Mesodermal cell (in vitro differentiated cells): ENCODE data around the gene NKD1.
A peak's percentile ranks its signal among the peaks of the same experiment; 100 is the strongest.

Source experiments
- H3K27ac ChIP-seq: 2 replicates; pipeline ENCODE4 v1.7.0; 2013; ENCODE audit warnings: mild to moderate bottlenecking, low read depth, low read length, moderate library complexity; ENCODE audit not compliant: severe bottlenecking
- H3K36me3 ChIP-seq: 2 replicates; pipeline ENCODE4 v1.7.1; 2013; ENCODE audit warnings: mild to moderate bottlenecking, low read length, moderate library complexity; ENCODE audit not compliant: control insufficient read depth, insufficient read depth
- H3K4me1 ChIP-seq: one replicate; pipeline ENCODE4 v1.7.1; 2013; ENCODE audit warnings: mild to moderate bottlenecking, low read length; ENCODE audit not compliant: insufficient read depth, control insufficient read depth, poor library complexity, severe bottlenecking
- H3K4me3 ChIP-seq: 2 replicates; pipeline ENCODE4 v1.7.0; 2013; ENCODE audit warnings: low read length, control low read depth, mild to moderate bottlenecking; ENCODE audit not compliant: insufficient read depth, poor library complexity, severe bottlenecking; ENCODE audit errors: extremely low read depth
- H3K9me3 ChIP-seq: 2 replicates; pipeline ENCODE4 v1.7.1; 2013; ENCODE audit warnings: mild to moderate bottlenecking, low read length, moderate library complexity; ENCODE audit not compliant: control insufficient read depth
- WGBS, 2 experiments: methylation state at CpG; one replicate each; pipeline ENCODE4 v1.1.5; 2013; ENCODE audit warnings: missing lambda C conversion rate in 2 of 2; ENCODE audit not compliant: insufficient coverage in 2 of 2; 5-methylcytosine and 5-hydroxymethylcytosine counted together

The NKD1 gene

DNA sequence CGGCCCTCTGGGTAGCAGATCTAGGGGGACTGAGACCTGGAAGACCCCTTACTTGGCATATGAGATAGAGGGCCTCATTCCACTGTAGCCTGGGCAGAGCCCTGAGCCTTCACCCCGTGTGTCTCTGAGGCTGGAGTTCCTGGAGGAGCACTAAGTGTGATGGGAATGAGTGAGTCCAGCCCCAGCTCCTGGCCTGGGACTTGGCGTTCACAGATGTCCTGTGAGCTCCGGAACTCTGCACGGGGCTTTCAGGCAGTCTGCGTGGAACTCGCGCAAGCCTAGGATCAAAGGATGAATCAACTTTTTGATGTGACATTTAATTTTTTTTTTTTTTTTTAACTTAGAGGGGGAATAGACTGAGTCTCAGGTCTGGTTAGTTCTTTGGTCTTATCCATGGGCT is 1.8 kb downstream of the NKD1 start:
- H3K9me3 ChIP-seq = no peaks in the 10 kb centered on the region
- peaks cover 18% of the 10 kb centered on the region for H3K4me1 ChIP-seq
- no peak overlapping the region for H3K27ac ChIP-seq
- WGBS, 2 experiments = 76 to 81% methylated on average over 5 to 8 of the region's 8 CpGs
- peaks cover 29% of the 10 kb centered on the region for H3K36me3 ChIP-seq
- H3K4me3 ChIP-seq = peak overlapping the region; percentile 78

DNA sequence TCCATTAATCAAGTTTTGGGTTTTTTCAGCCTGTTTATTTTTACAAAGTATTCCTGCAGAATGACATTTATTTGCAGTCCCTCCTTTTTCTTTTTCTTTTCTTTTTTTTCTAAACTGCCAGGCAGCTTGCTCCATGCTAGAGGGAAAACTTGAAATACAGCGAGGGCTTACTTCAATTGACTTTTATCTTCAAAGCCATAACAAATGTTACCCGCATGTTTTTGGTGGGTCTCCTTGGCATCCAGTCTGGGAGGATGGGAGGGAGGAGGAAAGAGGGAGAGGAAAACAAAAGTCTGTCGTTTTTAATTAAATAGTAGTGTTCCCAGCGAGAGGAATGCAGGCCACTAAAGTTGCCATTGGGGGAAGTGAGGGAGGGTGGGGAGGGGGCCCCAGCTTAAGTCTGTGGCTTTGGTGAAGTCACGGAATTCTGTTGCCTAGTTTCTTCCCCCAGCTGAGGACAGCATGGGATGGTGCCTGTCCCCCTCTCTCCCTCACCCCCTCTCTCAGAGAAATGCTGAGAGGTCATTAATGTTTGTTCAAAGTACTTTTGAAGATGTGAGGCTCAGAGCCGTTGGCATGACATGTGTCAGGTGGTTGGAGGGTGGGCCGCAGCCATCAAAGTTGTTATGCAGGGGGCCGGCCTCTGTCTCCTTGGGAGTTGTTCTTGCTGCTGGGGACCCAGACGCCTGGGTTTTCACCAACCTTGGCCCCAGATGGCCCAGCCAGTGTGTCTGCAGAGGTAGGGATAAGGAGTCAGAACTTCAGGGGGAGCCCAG is 2.9 kb downstream of the NKD1 start:
- H3K27ac ChIP-seq = peak overlapping the region; percentile 17
- WGBS, 2 experiments = 63% methylated on average over 5 to 7 of the region's 9 CpGs
- H3K36me3 ChIP-seq = peaks cover 39% of the 10 kb centered on the region
- peaks cover 11% of the 10 kb centered on the region for H3K4me1 ChIP-seq
- H3K9me3 ChIP-seq = no peaks in the 10 kb centered on the region
- peak overlapping the region; percentile 78 for H3K4me3 ChIP-seq

DNA sequence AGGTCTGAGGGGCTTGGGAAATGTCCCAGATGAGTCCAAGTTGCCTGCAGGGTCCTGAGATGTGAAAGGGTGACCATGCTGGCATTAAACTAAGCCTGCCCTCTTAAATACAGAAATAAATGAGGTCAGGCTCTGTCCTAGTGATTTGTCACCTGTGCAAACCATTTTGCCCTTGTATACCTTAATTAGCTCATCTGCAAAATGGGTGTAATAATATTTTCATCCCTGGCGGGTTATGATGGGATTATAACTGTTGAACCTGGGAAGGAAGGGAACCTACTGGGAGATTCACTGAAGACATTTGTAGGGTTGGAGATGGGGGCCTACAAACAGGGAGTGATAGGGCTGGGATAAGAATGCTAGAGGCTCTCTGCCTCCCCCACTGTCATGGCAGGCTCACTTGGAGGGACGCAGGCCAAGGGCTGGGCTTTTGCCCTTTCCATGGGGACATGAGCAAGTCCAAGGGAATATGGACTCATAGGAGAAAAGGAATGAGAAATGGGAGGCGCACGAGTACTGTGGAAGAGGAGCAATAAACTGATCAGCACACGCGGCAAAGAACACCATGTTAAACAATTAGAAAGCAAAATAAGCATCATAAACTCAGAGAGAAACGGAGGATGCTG is 4.4 kb downstream of the NKD1 start:
- Histone ChIP-seq H3K4me3 (no peak overlapping the region), H3K36me3 (peaks cover 55% of the 10 kb centered on the region), H3K4me1 (peaks cover 11% of the 10 kb centered on the region), H3K9me3 (no peaks in the 10 kb centered on the region), H3K27ac (no peak overlapping the region)
- WGBS, 2 experiments = 91 to 94% methylated on average over 3 to 4 of the region's 7 CpGs

DNA sequence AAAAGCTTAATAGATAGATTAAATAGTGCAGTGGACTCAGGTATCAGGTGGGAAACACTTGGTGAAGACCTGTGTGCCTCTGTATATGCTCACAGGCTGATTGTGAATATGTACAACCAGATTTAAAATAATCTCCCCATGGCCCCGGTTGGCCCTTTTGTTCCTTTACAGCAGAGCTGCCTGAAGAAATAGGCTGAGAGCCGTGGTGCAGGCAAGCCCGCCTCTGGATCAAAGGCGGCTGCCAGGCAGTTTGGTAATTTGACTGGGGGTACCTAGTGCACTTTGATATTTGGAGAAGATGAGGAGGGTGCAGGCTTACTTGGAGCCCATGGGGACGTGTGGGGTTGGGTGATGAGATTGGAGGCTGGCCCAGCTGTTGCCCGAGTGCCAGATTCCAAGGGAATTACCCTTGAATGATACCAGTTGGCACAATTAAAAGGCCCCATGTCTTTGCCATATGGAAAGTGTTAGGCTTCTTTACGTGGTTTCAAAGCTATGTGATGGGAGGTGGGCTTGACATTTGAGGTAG is 5.0 kb downstream of the NKD1 start:
- Histone ChIP-seq H3K27ac (no peak overlapping the region), H3K4me1 (peaks cover 11% of the 10 kb centered on the region), H3K9me3 (no peaks in the 10 kb centered on the region), H3K4me3 (no peak overlapping the region), H3K36me3 (peaks cover 61% of the 10 kb centered on the region)
- WGBS, 2 experiments = 91 to 94% methylated on average over 6 to 7 of the region's 7 CpGs

DNA sequence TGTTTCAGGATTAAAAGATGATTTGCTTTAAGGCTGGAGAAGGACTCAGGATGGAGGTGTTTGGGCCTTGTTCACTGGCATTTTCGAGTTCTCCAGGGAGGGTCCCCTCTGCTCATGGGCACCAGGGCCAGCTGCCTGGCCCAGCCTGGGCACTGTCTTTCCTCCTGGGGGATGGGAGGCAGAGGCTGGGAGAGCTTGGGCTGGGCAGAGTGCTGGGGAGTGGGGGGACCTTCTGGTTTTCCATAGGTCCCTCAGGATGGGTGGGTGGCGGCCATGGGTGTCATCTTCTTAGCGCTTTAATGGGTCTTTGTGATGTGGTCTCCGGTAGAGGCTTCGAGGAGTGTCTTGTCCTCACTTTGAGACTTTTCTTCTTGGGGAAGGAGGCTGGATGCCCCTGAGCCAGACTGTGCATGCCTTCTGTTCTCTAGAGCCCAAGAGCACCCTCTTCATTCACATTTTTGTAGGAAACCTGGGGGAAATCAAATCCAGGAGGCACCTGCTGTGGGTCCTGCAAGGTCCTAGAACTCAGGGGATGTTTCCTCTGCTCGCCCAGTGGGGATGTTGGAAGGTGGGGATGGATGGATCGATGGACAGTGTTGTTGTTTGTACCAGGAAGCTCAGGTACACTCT is 5.7 kb downstream of the NKD1 start:
- H3K4me3 ChIP-seq = no peak overlapping the region
- H3K36me3 ChIP-seq = peaks cover 67% of the 10 kb centered on the region
- WGBS, 2 experiments = 85 to 98% methylated on average over 6 to 7 of the region's 7 CpGs
- H3K9me3 ChIP-seq = no peaks in the 10 kb centered on the region
- peaks cover 11% of the 10 kb centered on the region for H3K4me1 ChIP-seq
- no peak overlapping the region for H3K27ac ChIP-seq

DNA sequence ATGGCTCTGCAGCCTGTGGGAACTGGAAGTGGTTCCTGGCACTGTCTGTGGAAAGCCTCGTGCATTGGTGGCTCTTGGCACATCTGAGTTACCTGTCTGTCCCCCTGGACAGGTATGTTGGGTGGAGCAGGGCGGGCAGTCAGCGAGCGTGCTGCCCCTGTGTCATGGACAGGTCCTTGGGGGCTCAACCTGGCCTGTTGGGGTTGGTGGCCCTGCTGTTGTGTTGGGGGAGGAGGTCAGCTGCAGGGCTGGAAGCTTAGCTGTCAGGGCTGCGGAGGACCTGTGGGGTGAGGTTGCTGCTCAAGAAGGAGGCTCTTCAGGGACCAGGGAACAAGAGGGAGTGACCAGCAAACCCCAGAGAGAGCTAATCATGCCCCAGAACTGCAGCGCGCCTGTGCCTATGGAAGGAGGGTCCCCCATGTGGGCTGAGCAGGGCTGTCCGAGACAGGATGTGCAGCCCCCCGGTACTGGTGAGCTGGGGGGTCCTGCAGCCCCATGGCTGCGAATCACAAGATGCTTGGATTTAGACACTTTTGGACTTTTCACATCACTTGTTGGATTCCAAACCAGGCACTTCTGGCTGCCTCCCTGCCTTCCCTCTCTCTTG is 7.2 kb downstream of the NKD1 start:
- 94 to 95% methylated on average over 7 to 10 of the region's 10 CpGs for WGBS, 2 experiments
- no peak overlapping the region for H3K4me3 ChIP-seq
- no peaks in the 10 kb centered on the region for H3K9me3 ChIP-seq
- H3K36me3 ChIP-seq = peaks cover 83% of the 10 kb centered on the region
- H3K4me1 ChIP-seq = peaks cover 6% of the 10 kb centered on the region
- H3K27ac ChIP-seq = no peak overlapping the region

DNA sequence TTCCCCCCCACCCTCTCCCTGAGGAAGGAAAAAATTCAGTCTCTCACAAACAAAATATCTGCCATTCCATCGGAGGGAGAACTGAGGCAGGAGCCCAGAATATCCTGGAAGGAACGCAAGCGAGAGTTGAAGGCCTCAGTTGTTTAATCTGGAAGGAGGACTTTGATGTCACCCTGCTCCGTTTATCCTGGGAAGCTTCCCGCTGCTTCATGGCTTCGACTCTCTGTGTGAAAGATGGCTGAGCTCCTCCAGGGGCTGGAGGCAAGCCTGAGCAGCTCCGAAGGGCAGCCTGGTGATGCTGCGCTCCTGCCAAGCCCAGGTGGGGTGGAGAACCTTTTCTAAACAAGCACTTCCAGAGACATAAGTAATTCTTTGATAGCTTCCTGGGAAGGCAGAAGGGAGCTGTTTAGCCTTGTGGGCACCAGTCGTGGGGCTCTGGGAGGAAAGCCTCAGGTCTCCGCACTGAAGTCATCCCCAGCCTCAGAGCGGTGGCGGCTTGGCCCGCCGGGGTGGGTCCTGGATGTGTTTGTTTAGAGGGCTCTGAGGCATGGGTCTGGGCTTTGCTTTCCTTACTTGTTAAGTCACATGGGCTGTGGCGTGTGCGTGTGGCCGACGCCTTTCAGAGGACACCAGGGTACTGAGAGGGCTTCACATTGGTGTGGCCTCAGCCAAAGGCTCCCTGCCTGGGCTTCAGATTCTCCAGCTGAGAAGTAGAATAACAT is 7.9 kb downstream of the NKD1 start:
- H3K27ac ChIP-seq = no peak overlapping the region
- 90 to 91% methylated on average over 7 to 10 of the region's 18 CpGs for WGBS, 2 experiments
- H3K4me1 ChIP-seq = peaks cover 3% of the 10 kb centered on the region
- peaks cover 89% of the 10 kb centered on the region for H3K36me3 ChIP-seq
- H3K4me3 ChIP-seq = no peak overlapping the region
- H3K9me3 ChIP-seq = no peaks in the 10 kb centered on the region

DNA sequence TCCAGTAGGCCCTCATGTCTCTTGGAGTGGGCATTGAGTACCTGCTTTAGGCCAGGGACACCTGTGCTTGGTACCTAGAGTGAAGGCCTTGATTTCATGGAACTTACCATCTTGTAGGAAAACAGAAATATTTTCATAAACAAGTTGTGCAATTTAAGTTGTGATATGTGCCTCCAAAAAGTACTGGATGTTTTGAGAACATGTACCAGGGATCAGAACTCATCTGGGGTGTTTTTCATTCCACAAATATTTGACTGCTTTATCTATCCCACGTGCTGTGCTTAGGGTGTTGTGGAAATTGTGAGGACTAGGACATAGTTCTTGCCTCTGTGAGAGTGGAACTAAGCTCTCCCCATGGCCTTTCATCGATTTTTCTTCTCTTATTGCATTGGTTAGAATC is 8.8 kb downstream of the NKD1 start:
- WGBS, 2 experiments = no CpG with 5 or more reads among the region's 2 CpGs
- no peak overlapping the region for H3K4me3 ChIP-seq
- peaks cover 98% of the 10 kb centered on the region for H3K36me3 ChIP-seq
- H3K9me3 ChIP-seq = no peaks in the 10 kb centered on the region
- H3K27ac ChIP-seq = no peak overlapping the region
- peaks cover 3% of the 10 kb centered on the region for H3K4me1 ChIP-seq

DNA sequence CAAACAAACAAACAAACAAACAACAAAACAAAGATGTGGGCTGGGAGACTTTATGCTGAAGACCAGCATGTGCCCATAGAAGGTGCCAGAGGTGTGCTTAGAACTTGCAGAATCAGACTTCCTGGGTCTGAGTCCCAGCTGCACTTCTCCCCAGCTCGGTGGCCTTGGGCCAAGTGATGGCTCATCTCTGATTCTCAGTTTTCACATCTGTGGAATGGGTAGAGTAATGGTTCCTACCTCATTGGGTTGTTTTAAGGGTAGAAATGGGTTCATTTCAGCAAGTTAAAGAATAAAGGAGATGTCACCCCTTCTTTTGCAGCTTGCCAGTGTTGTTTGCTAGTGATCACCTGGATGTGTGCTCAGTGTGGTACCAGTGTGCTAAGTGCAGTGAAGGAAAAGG is 10.7 kb downstream of the NKD1 start:
- no peak overlapping the region for H3K4me3 ChIP-seq
- no peaks in the 10 kb centered on the region for H3K9me3 ChIP-seq
- H3K27ac ChIP-seq = no peak overlapping the region
- peaks cover under 1% of the 10 kb centered on the region for H3K4me1 ChIP-seq
- 100% methylated on average over 1 of the region's 1 CpG for WGBS, 2 experiments
- peaks cover 91% of the 10 kb centered on the region for H3K36me3 ChIP-seq

DNA sequence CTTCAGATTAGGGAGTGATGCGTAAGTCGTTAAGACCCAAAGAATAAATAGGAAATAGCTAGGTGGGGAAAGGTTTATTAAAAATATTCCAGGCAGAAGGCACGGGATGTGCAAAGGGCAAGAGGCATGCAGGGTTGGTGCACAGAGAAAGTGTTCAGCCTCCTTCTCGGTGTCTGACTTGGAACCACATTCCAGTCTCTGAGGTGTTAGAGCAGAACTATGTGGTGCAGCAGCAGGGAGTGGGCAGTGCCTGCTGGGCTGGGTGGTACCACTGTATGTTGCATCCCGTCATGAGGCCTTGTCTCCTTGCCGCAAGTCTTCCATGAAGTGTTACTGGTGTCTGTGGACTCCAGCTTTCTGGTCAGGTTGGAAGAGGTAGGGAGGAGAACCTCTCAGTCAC is 11.1 kb downstream of the NKD1 start:
- H3K9me3 ChIP-seq = no peaks in the 10 kb centered on the region
- no peaks in the 10 kb centered on the region for H3K4me1 ChIP-seq
- peaks cover 87% of the 10 kb centered on the region for H3K36me3 ChIP-seq
- WGBS, 2 experiments = 92 to 97% methylated on average over 6 of the region's 6 CpGs
- H3K27ac ChIP-seq = no peak overlapping the region
- no peak overlapping the region for H3K4me3 ChIP-seq
